Peyer's patch (tissue), 4 donors: ENCODE results near the gene DTX2. TPM values are rescaled to one million over a fixed set of nuclear protein-coding genes. Genes with fewer than 3 reads are reported as not detected.
"Not testable (repeated sequence)": the region's sequence is repeated elsewhere in the genome, so short reads cannot be mapped to it uniquely, and the experiment has no call there.

Experiments
- DNase-seq, 3 donors: peaks; one replicate each; pipeline ENCODE4 v3.0.0-alpha.2; 2017 to 2019
- H3K27ac ChIP-seq, 4 donors: fragments of 200-600 bp; sonication (generic); one replicate each; pipeline ENCODE4 v1.5.1; 2016 to 2019
- H3K27me3 ChIP-seq, 2 donors: fragments of 200-600 bp; sonication (generic); one replicate each; pipeline ENCODE4 v1.5.1; 2019
- H3K36me3 ChIP-seq, 3 donors: fragments of 200-600 bp; sonication (generic); one replicate each; pipeline ENCODE4 v1.5.1; 2016 to 2019
- H3K4me1 ChIP-seq, 4 donors: fragments of 200-600 bp; sonication (generic); one replicate each; pipeline ENCODE4 v1.5.1; 2016 to 2019
- H3K4me3 ChIP-seq, 4 donors: fragments of 200-600 bp; sonication (generic); 1 replicate in 3 of 4; 2 replicates in 1 of 4; pipeline ENCODE4 v1.5.1; 2016 to 2019; ENCODE audit warnings: mild to moderate bottlenecking in 1 of 4
- H3K9me3 ChIP-seq, 4 donors: fragments of 200-600 bp; sonication (generic); one replicate each; pipeline ENCODE4 v1.5.1; 2016 to 2019; ENCODE audit warnings: mild to moderate bottlenecking in 1 of 4
- CTCF ChIP-seq, 6 experiments: fragments of 450-650 bp in 4 of 6; fragments of 200-600 bp in 2 of 6; sonication (generic) in 1 of 6; IDR thresholded peaks; one replicate each; pipeline ENCODE4 v1.5.1; 2017 to 2019; ENCODE audit warnings: antibody characterized with exemption in 6 of 6, mild to moderate bottlenecking in 3 of 6, moderate library complexity in 1 of 6
- POLR2A ChIP-seq, 2 donors: fragments of 450-650 bp; IDR thresholded peaks; one replicate each; pipeline ENCODE4 v1.5.1; 2017; ENCODE audit warnings: antibody characterized with exemption in 2 of 2, mild to moderate bottlenecking in 2 of 2, moderate library complexity in 2 of 2
- total RNA-seq, 4 donors: library from RNA; depleted of rRNA; stranded (reverse); fragments of >200 nt; gene quantifications; one replicate each; pipeline ENCODE4 v1.1.0, GENCODE V29; 2016

DTX2 gene
- total RNA-seq, 4 donors from 2014 or later, result 32.2 to 72.8 (median 59.2) TPM

DNA sequence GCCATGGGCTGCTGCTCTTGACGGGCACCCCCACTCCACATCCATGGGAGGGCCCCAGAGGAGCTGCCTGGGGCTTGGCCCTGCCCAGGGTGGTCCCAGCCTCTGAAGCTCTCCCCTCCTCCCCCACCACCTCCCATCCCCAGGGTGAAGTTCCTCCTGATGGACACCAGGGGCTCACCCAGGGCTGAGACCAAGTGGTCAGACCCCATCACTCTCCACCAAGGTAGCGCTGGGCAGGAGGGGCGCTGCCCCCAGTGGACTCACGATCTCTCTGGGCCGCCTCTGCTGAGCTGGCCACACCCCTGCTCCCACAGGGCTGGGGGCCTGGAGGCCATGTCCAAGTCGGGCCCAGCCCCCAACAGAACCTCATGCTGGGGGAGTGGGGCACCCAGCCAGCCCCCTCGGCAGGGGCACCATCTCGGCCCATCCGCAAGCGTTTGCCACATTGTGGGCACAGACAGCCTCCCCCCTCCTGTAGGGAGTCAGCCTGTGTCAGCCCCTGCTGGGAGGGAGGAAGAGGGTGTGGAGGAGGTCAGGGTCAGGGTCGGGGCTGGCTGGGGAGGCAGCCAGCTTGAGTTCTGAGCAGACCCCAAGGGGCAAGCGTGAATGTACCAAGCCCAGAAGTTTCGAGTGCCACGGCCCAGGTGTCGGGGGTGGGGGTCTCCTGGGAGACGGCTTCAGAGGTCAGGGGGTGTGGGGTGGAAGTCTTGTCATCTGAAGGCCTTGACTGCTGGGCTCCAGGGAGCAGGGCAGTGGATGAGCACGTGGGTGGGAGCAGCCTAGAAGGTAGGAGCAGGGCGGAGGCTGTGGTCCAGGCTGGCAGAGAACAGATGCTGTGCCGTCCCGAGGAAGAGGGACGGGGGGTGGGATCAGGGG lies 51.7 kb downstream of the DTX2 start:
- TF ChIP-seq POLR2A (IDR thresholded peaks at IDR 0.05), result no peak
- peak in 3 of 6 experiments; percentile 29 to 52 (median 37) for TF ChIP-seq CTCF (IDR thresholded peaks at IDR 0.05)
- Histone ChIP-seq H3K4me3 (no peak overlapping the region), H3K9me3 (no peaks in the 10 kb centered on the region), H3K36me3 (no peaks in the 10 kb centered on the region), H3K27me3 (no peaks in the 10 kb centered on the region), H3K4me1 (peaks cover 0 to 11% (median 1%) of the 10 kb centered on the region in 4 donors), H3K27ac (peak overlapping the region in 1 of 4 donors; percentile 40)
- DNase-seq, result no peak

GRCh38 chr7:76513817-76514799 lies 52.6 kb downstream of the DTX2 start:
- Histone ChIP-seq H3K4me1 (peaks cover 0 to 11% (median 1%) of the 10 kb centered on the region in 4 donors), H3K27me3 (no peaks in the 10 kb centered on the region), H3K27ac (no peak overlapping the region), H3K36me3 (no peaks in the 10 kb centered on the region), H3K4me3 (no peak overlapping the region), H3K9me3 (no peaks in the 10 kb centered on the region)
- TF ChIP-seq CTCF (IDR thresholded peaks at IDR 0.05) (no peak), POLR2A (IDR thresholded peaks at IDR 0.05) (no peak)
- no peak for DNase-seq

GRCh38 chr7:76514926-76515771 lies 53.6 kb downstream of the DTX2 start:
- no peak for TF ChIP-seq POLR2A (IDR thresholded peaks at IDR 0.05)
- H3K27ac ChIP-seq, result no peak overlapping the region
- DNase-seq, result no peak
- H3K4me3 ChIP-seq, result no peak overlapping the region
- H3K36me3 ChIP-seq, result no peaks in the 10 kb centered on the region
- no peaks in the 10 kb centered on the region for H3K9me3 ChIP-seq
- peaks cover 0 to 11% (median 1%) of the 10 kb centered on the region in 4 donors for H3K4me1 ChIP-seq
- H3K27me3 ChIP-seq, result no peaks in the 10 kb centered on the region

DNA sequence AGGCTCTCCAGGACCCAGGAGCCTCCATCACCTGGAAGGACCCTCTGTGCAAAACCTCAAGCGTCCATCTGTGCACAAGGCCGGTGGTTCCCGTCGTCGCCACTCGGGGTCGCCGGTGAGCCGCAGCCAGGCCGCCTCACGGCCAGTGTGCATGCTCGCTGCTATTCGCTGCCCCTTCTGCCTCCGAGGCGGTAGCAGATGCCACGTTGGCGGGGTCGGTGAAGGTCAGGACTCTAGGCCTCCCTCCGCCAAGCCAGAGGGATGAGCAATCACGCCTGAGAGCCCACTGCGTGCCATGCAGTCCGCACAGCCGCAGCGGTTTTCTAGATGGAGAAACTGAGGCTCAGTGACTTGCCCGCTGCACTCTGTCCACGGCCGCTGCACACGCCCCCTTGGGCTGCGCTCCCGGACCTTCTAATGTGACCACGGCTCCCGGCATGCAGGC lies 54.5 kb downstream of the DTX2 start:
- H3K4me1 ChIP-seq, result peaks cover 0 to 11% (median 1%) of the 10 kb centered on the region in 4 donors
- no peaks in the 10 kb centered on the region for H3K36me3 ChIP-seq
- H3K9me3 ChIP-seq, result no peaks in the 10 kb centered on the region
- TF ChIP-seq POLR2A (IDR thresholded peaks at IDR 0.05), result no peak
- TF ChIP-seq CTCF (IDR thresholded peaks at IDR 0.05), result peak in 2 of 6 experiments; percentile 69 to 87
- peak in 2 of 3 donors; percentile 63 to 79 for DNase-seq
- no peaks in the 10 kb centered on the region for H3K27me3 ChIP-seq
- H3K4me3 ChIP-seq, result no peak overlapping the region
- H3K27ac ChIP-seq, result no peak overlapping the region

DNA sequence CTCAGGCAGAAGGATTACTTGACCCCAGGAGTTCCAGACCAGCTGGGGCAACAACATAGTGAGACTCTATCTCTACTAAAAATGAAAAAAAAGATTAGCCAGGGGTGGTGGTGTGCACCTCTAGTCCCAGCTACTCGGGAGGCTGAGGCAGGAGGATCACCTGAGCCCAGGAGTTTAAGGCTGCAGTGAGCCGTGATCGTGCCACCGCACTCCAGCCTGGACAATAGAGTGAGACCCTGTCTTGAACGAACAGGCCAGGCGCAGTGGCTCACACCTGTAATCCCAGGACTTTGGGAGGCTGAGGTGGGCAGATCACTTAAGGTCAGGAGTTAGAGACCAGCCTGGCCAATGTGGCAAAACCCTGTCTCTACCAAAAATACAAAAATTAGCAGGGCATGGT lies 55.4 kb downstream of the DTX2 start:
- not testable (repeated sequence) for H3K27ac ChIP-seq, H3K36me3 ChIP-seq, H3K4me3 ChIP-seq, H3K27me3 ChIP-seq, H3K9me3 ChIP-seq, DNase-seq
- peaks cover 0 to 11% (median 1%) of the 10 kb centered on the region in 4 donors for H3K4me1 ChIP-seq

GRCh38 chr7:76526183-76526582 lies 64.7 kb downstream of the DTX2 start:
- H3K4me1 ChIP-seq, H3K4me3 ChIP-seq, H3K36me3 ChIP-seq, H3K27ac ChIP-seq, H3K27me3 ChIP-seq, H3K9me3 ChIP-seq, DNase-seq: not testable (repeated sequence)

- not testable (repeated sequence) for H3K27ac ChIP-seq, H3K4me3 ChIP-seq, DNase-seq
Measured at GRCh38 chr7:76531643-76532042, 70.1 kb downstream of the DTX2 start.

DNA sequence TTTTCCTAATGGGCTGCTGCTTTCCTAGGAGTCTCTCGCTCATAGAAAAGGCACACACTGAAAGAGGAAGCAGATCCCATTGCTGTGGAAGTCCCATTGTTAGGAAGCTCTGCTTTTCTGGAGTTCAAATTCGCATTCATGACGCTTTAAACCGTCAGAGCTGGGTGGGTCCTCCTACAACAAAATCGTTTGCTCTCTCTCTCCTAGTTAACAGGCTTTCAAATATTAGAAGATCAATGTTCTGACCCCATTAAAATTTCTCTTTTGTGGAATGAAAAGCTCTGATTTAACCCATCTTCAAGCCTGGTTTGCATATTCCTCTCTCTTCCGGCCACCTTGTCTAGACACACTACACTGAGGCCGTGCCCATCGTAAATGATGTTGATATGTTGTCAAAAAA lies 81.7 kb downstream of the DTX2 start, which contains the start of gene SPDYE16:
Gene SPDYE16, minus strand, starts transcription at position 101 of the 400 bp plus-strand sequence. CDS start 1,838 bp downstream, outside the sequence.
- not testable (repeated sequence) for H3K36me3 ChIP-seq, H3K4me1 ChIP-seq, H3K27me3 ChIP-seq, DNase-seq, H3K27ac ChIP-seq, H3K4me3 ChIP-seq, H3K9me3 ChIP-seq

More at GRCh38 chr7:76531643-76532042, 70.1 kb downstream of the DTX2 start:
- H3K9me3 ChIP-seq, H3K27me3 ChIP-seq, H3K36me3 ChIP-seq, H3K4me1 ChIP-seq: not testable (repeated sequence)
